Gastroesophageal sphincter (tissue), 3 donors: ENCODE measurements around the gene KREMEN1.

Experiments used
- POLR2AphosphoS5 ChIP-seq: sonication (generic); formaldehyde crosslinking; IDR thresholded peaks from one replicate; pipeline ENCODE4 v1.6.1; 2017; ENCODE audit warnings: antibody characterized with exemption
- TF ChIP-seq, protein P1 (sequence below), 4 experiments: fragments of 200-600 bp in 2 of 4; fragments of 450-650 bp in 2 of 4; sonication (generic) in 1 of 4; IDR thresholded peaks; one replicate each; pipeline ENCODE4 v1.5.1; 2017 to 2019; ENCODE audit warnings: antibody characterized with exemption in 4 of 4, mild to moderate bottlenecking in 2 of 4, moderate library complexity in 2 of 4

DNA sequence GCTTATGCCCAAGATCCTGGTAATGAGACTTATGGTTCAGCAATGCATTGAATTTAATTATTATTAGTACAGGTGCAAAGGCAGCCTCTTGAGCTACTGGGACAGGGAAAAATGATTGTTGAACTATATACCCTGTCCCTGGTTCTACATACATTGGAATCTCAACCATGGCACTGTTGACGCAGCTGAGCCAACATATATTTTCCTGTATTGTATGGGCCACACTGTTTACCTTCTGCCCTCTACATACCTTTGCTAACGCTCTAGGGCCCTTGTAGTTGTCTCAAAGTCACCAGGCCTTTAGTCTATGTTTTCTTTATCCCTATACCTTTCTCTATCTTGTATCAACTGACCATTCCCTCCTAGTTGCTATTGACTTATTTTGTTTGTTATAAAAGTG lies 22.6 kb downstream of the KREMEN1 start:
- TF ChIP-seq, protein P1, sequence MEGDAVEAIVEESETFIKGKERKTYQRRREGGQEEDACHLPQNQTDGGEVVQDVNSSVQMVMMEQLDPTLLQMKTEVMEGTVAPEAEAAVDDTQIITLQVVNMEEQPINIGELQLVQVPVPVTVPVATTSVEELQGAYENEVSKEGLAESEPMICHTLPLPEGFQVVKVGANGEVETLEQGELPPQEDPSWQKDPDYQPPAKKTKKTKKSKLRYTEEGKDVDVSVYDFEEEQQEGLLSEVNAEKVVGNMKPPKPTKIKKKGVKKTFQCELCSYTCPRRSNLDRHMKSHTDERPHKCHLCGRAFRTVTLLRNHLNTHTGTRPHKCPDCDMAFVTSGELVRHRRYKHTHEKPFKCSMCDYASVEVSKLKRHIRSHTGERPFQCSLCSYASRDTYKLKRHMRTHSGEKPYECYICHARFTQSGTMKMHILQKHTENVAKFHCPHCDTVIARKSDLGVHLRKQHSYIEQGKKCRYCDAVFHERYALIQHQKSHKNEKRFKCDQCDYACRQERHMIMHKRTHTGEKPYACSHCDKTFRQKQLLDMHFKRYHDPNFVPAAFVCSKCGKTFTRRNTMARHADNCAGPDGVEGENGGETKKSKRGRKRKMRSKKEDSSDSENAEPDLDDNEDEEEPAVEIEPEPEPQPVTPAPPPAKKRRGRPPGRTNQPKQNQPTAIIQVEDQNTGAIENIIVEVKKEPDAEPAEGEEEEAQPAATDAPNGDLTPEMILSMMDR (IDR thresholded peaks at IDR 0.05): no peak
- no peak for TF ChIP-seq POLR2AphosphoS5
